Tibial artery (tissue), 4 donors: Measurements from ENCODE around the gene VPS26C.

Source experiments
- DNase-seq, 2 donors: peaks; one replicate each; pipeline ENCODE4 v3.0.0-alpha.2; 2019
- H3K27ac ChIP-seq, 2 donors: fragments of 200-600 bp; sonication (generic) in 1 of 2; 1 replicate in 1 of 2; 2 replicates in 1 of 2; pipeline ENCODE4 v1.5.1; 2018 to 2019; ENCODE audit warnings: mild to moderate bottlenecking in 1 of 2
- H3K27me3 ChIP-seq, 2 donors: fragments of 200-600 bp; sonication (generic) in 1 of 2; one replicate each; pipeline versions ENCODE4 v1.5.1 to v1.6.0; 2016 to 2019
- H3K36me3 ChIP-seq, 3 donors: fragments of 200-600 bp; sonication (generic) in 2 of 3; one replicate each; pipeline ENCODE4 v1.5.1; 2016 to 2019; ENCODE audit warnings: mild to moderate bottlenecking in 2 of 3
- H3K4me1 ChIP-seq, 4 donors: fragments of 200-600 bp; sonication (generic) in 2 of 4; 1 replicate in 3 of 4; 2 replicates in 1 of 4; pipeline ENCODE4 v1.5.1; 2016 to 2019
- H3K4me3 ChIP-seq, 2 donors: fragments of 200-600 bp; sonication (generic) in 1 of 2; 1 replicate in 1 of 2; 2 replicates in 1 of 2; pipeline ENCODE4 v1.5.1; 2018 to 2019; ENCODE audit warnings: mild to moderate bottlenecking in 2 of 2
- H3K9me3 ChIP-seq, 3 donors: fragments of 200-600 bp; sonication (generic) in 1 of 3; one replicate each; pipeline ENCODE4 v1.5.1; 2016 to 2019
- CTCF ChIP-seq, 2 experiments: fragments of 200-600 bp in 1 of 2; fragments of 450-650 bp in 1 of 2; IDR thresholded peaks; one replicate each; pipeline ENCODE4 v1.5.1; 2017 to 2019; ENCODE audit warnings: antibody characterized with exemption in 2 of 2, mild to moderate bottlenecking in 1 of 2, moderate library complexity in 1 of 2
- intact Hi-C: fragments of 100-400 bp; cut with DNase I; formaldehyde crosslinking; loops from one replicate; pipeline ENCODE4 v1.15.0; 2023; ENCODE audit warnings: low total_unique reads

VPS26C gene

GRCh38 chr21:37269481-37269880, 2.3 kb upstream of the VPS26C start:
- no peaks in the 10 kb centered on the region for H3K9me3 ChIP-seq
- H3K4me1 ChIP-seq: peaks cover 0 to 22% (median 17%) of the 10 kb centered on the region in 4 donors
- no peak overlapping the region for H3K27ac ChIP-seq
- intact Hi-C loops: loop anchor here (5.0 to 10.0 kb wide), 2 partner anchors 65 to 197 kb away; partner anchors contain the start of genes PIGP and TTC3
- H3K27me3 ChIP-seq: no peaks in the 10 kb centered on the region
- TF ChIP-seq CTCF (IDR thresholded peaks at IDR 0.05): no peak
- H3K36me3 ChIP-seq: no peaks in the 10 kb centered on the region
- no peak for DNase-seq
- H3K4me3 ChIP-seq: no peak overlapping the region

- TF ChIP-seq CTCF (IDR thresholded peaks at IDR 0.05): no peak
- Histone ChIP-seq H3K36me3 (no peaks in the 10 kb centered on the region), H3K27me3 (no peaks in the 10 kb centered on the region), H3K9me3 (no peaks in the 10 kb centered on the region), H3K4me3 (peak overlapping the region; percentile 83 to 99), H3K27ac (peak overlapping the region; percentile 95 to 98), H3K4me1 (peaks cover 0 to 30% (median 17%) of the 10 kb centered on the region in 4 donors)
- DNase-seq: no peak
- intact Hi-C loops: loop anchor here (5.0 to 10.0 kb wide), 2 partner anchors 67 to 196 kb away; partner anchors contain the start of genes PIGP and TTC3
These were observed 1.0 kb upstream of the VPS26C start for GRCh38 chr21:37268186-37268503.

GRCh38 chr21:37266515-37267221, 466 bp downstream of the VPS26C start:
- Histone ChIP-seq H3K4me3 (peak overlapping the region; percentile 83 to 99), H3K9me3 (no peaks in the 10 kb centered on the region), H3K27me3 (no peaks in the 10 kb centered on the region), H3K27ac (peak overlapping the region; percentile 95 to 98), H3K36me3 (no peaks in the 10 kb centered on the region), H3K4me1 (peaks cover 0 to 30% (median 17%) of the 10 kb centered on the region in 4 donors)
- peak in 1 of 2 donors; percentile 40 for DNase-seq
- intact Hi-C loops: loop anchor here (2.0 to 10.0 kb wide), 3 partner anchors 68 to 194 kb away; partner anchors contain the start of genes DYRK1A, PIGP and TTC3
- no peak for TF ChIP-seq CTCF (IDR thresholded peaks at IDR 0.05)

GRCh38 chr21:37264808-37265207, 2.3 kb downstream of the VPS26C start:
- intact Hi-C loops: loop anchor here (2.0 to 10.0 kb wide), 3 partner anchors 70 to 302 kb away; partner anchors contain the start of genes PIGP and TTC3
- H3K27me3 ChIP-seq: no peaks in the 10 kb centered on the region
- no peak overlapping the region for H3K4me3 ChIP-seq
- no peaks in the 10 kb centered on the region for H3K9me3 ChIP-seq
- H3K4me1 ChIP-seq: peaks cover 0 to 30% (median 17%) of the 10 kb centered on the region in 4 donors
- no peak for TF ChIP-seq CTCF (IDR thresholded peaks at IDR 0.05)
- no peak for DNase-seq
- H3K36me3 ChIP-seq: no peaks in the 10 kb centered on the region
- no peak overlapping the region for H3K27ac ChIP-seq

GRCh38 chr21:37263827-37264600, 3.1 kb downstream of the VPS26C start:
- H3K4me1 ChIP-seq: peaks cover 0 to 32% (median 19%) of the 10 kb centered on the region in 4 donors
- no peaks in the 10 kb centered on the region for H3K9me3 ChIP-seq
- H3K27ac ChIP-seq: no peak overlapping the region
- no peak for TF ChIP-seq CTCF (IDR thresholded peaks at IDR 0.05)
- intact Hi-C loops: loop anchor here (2.0 to 10.0 kb wide), 2 partner anchors 71 to 303 kb away; no protein-coding TSS in a partner anchor
- no peak for DNase-seq
- no peak overlapping the region for H3K4me3 ChIP-seq
- H3K27me3 ChIP-seq: no peaks in the 10 kb centered on the region
- H3K36me3 ChIP-seq: no peaks in the 10 kb centered on the region
